KOPT-K1 (cell line): ENCODE measurements around the gene TMED8.

ENCODE experiments used
- H3K27ac ChIP-seq: fragments of 200-600 bp; sonication (generic); 2 replicates; pipeline ENCODE4 v1.5.1; 2016; ENCODE audit warnings: antibody characterized with exemption, mild to moderate bottlenecking, low read depth, low read length; ENCODE audit not compliant: poor library complexity, severe bottlenecking
- H3K36me3 ChIP-seq: fragments of 200-600 bp; sonication (generic); 2 replicates; pipeline ENCODE4 v1.5.1; 2017; ENCODE audit warnings: antibody characterized with exemption, mild to moderate bottlenecking, low read length, moderate library complexity; ENCODE audit not compliant: insufficient read depth
- H3K9me3 ChIP-seq: fragments of 200-600 bp; sonication (generic); 2 replicates; pipeline ENCODE4 v1.5.1; 2017; ENCODE audit warnings: antibody characterized with exemption, low read length, mild to moderate bottlenecking; ENCODE audit not compliant: insufficient read depth, poor library complexity, severe bottlenecking

Gene TMED8

GRCh38 chr14:77378701-77379100 lies 1.8 kb upstream of the TMED8 start:
- no peak overlapping the region for H3K27ac ChIP-seq
- no peaks in the 10 kb centered on the region for H3K36me3 ChIP-seq
- no peaks in the 10 kb centered on the region for H3K9me3 ChIP-seq

GRCh38 chr14:77377502-77377844 lies 579 bp upstream of the TMED8 start:
- Histone ChIP-seq H3K9me3 (no peaks in the 10 kb centered on the region), H3K27ac (peak overlapping the region; percentile 76), H3K36me3 (no peaks in the 10 kb centered on the region)

DNA sequence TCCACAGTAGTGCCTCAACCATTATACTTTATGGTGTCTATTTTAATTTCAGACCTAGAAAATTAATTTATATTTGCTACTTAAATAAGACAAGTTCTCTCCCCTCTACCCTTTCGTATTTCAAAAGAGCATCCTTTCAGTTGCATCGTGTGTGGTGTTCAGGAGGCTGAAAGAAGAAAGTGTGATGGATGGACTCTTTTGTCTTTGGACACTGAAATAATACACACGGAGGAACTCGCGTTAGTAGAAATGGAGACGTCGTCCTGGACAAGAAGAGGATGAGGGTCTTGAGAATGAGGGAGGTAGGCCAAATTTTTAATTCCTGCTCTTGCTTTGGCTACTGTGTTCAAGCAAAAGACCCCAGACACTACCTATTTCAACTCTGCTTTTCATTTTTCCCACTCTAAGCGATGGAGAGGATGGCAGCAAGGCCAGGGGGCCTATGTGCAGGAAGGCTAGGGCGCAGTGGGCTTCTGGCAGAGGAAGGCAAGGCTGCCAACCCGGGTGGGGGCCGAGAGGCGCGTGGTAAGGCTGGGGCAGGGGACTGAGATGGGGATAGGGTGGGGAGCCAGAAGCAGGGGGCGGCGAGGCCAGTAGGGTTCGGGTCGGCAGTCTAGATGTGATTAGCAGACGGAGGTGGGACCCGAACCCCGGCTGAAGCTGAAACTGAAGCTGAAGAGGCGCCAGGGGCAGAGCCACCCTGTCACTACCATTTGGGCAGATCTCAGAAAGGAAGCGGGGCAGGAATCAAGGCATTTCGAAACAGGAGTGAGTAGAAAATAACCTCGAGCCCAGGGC lies 722 bp downstream of the TMED8 start:
- Histone ChIP-seq H3K27ac (peak overlapping the region; percentile 76), H3K9me3 (no peaks in the 10 kb centered on the region)

GRCh38 chr14:77375164-77375950 lies 1.5 kb downstream of the TMED8 start:
- Histone ChIP-seq H3K27ac (peak overlapping the region; percentile 76), H3K9me3 (no peaks in the 10 kb centered on the region), H3K36me3 (no peaks in the 10 kb centered on the region)

More for the DNA sequence above, 722 bp downstream of the TMED8 start:
- no peaks in the 10 kb centered on the region for H3K36me3 ChIP-seq

DNA sequence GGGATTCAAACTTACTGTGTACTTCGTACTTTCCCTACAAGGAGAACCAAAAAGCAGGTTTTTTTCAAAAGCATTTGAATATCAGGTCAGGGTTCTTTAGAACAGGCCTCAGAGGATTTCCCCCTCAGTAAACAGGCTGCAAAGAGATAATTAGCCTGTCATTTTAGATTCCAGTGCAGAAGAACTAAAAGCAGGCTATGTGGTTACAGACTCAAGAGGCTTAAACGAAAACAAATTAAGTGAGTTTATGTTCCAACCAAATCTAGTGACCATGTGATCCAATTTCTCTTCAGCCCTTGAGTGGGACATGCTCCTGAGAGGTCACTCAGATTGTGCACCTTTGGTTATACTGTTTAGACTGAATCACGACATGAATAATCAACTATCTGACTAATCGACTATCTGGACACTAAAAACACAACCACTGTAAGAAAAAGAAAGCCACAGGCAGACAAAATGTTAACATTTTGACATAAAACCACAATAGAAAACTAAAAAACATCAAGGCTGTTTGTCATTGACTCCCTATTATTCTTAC lies 4.5 kb downstream of the TMED8 start:
- no peak overlapping the region for H3K27ac ChIP-seq

GRCh38 chr14:77369285-77369684 lies 7.6 kb downstream of the TMED8 start:
- H3K36me3 ChIP-seq: no peaks in the 10 kb centered on the region
- peak overlapping the region; percentile 15 for H3K27ac ChIP-seq
- no peaks in the 10 kb centered on the region for H3K9me3 ChIP-seq

More for the DNA sequence above, 4.5 kb downstream of the TMED8 start:
- Histone ChIP-seq H3K9me3 (no peaks in the 10 kb centered on the region), H3K36me3 (no peaks in the 10 kb centered on the region)

DNA sequence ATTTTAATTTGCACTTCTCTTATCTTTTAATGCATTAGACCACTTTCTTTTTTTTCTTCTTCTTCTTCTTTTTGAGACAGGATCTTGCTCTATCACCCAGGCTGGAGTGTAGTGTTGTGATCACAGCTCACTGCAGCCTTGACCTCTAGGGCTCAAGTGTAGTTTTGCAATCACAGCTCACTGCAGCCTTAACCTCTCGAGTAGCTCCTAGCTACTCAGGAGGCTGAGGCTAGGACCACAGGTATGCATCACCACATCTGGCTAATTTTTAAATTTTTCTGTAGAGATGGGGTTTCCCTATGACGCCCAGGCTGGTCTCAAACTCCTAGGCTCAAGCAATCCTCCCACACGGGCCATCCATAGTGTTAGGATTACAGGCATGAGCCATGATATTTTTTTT lies 12.7 kb downstream of the TMED8 start:
- H3K9me3 ChIP-seq: no peaks in the 10 kb centered on the region
- no peaks in the 10 kb centered on the region for H3K36me3 ChIP-seq
- no peak overlapping the region for H3K27ac ChIP-seq

- Histone ChIP-seq H3K9me3 (no peaks in the 10 kb centered on the region), H3K27ac (no peak overlapping the region)
Observed at GRCh38 chr14:77359626-77360025, 17.3 kb downstream of the TMED8 start.

DNA sequence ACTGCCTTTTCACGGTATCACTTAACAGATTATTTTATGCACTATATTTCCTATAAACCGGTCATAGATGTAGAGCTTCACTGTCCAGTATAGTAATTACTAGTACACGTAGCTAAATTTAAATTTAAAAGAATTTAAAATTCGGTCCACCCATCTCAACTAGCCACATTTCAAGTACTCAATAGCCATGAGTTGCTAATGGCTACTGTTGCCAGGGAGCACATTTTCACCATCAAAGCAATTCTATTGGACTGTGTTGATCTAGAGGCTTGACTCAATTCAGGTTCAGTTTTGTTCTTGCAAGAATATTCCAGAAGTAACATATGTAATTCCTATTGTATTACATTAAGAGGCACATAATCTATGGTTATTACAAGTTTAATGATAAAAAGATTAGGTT lies 20.0 kb downstream of the TMED8 start:
- Histone ChIP-seq H3K9me3 (no peaks in the 10 kb centered on the region), H3K27ac (no peak overlapping the region), H3K36me3 (no peaks in the 10 kb centered on the region)

More at GRCh38 chr14:77359626-77360025, 17.3 kb downstream of the TMED8 start:
- no peaks in the 10 kb centered on the region for H3K36me3 ChIP-seq

DNA sequence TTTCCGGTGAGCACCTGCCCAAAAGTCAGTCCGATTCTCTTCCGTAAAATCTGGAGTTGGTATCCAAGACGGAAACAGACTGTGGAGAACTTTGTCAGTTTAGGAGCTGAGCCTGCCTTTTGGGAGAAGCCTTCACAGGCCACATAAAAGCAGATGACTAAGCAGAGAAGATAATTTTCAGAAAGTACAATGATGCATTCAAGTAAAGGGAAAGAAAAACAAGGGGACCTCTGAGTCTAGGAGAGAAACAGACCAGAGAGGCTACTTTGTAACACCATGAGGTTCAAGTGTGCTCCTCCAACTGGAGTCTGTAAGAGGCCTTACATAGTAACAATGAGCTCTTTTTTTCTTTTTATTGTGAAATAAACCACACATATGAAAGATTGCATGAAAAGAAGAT lies 21.1 kb downstream of the TMED8 start:
- no peaks in the 10 kb centered on the region for H3K9me3 ChIP-seq

DNA sequence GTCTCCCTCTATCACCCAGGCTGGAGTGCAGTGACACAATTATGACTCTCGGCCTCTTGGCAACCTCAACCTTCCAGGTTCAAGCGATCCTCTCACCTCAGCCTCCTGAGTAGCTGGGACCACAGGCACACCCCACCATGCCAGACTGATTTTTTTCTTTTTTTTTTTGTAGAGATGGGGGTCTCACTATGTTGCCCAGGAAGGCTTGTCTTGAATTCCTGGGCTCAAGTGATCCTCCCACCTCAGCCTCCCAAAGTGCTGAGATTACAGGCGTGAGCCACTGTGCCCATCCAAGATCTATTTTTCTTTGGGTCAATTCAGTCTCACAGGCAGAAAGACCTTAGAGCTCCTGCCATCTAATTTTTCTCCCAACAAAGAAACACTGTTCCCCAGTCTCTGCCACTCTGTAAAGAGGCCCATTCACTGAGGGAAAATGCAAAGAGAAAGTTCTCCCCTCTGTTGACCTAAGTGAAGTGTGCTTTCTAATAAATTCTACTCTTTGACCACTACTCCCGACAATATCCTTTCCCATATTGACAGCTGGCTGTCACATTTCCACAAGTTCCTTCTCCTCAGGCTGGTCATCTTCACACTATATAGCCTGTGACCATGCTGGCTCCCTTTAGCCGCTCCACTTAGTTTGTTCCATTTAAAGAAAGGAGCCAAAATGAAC lies 23.3 kb downstream of the TMED8 start:
- Histone ChIP-seq H3K9me3 (no peaks in the 10 kb centered on the region), H3K36me3 (peaks cover 24% of the 10 kb centered on the region; the same call in 1 of the 2 replicates), H3K27ac (no peak overlapping the region)

More for the DNA sequence above, 21.1 kb downstream of the TMED8 start:
- H3K36me3 ChIP-seq: peaks cover 3% of the 10 kb centered on the region; the same call in 1 of the 2 replicates
- H3K27ac ChIP-seq: no peak overlapping the region

GRCh38 chr14:77347751-77348150 lies 29.1 kb downstream of the TMED8 start:
- H3K27ac ChIP-seq: no peak overlapping the region
- H3K36me3 ChIP-seq: peaks cover 63% of the 10 kb centered on the region
- no peaks in the 10 kb centered on the region for H3K9me3 ChIP-seq

- H3K9me3 ChIP-seq: no peaks in the 10 kb centered on the region
- peaks cover 75% of the 10 kb centered on the region for H3K36me3 ChIP-seq
- no peak overlapping the region for H3K27ac ChIP-seq
Observed at GRCh38 chr14:77346495-77346894, 30.4 kb downstream of the TMED8 start.

DNA sequence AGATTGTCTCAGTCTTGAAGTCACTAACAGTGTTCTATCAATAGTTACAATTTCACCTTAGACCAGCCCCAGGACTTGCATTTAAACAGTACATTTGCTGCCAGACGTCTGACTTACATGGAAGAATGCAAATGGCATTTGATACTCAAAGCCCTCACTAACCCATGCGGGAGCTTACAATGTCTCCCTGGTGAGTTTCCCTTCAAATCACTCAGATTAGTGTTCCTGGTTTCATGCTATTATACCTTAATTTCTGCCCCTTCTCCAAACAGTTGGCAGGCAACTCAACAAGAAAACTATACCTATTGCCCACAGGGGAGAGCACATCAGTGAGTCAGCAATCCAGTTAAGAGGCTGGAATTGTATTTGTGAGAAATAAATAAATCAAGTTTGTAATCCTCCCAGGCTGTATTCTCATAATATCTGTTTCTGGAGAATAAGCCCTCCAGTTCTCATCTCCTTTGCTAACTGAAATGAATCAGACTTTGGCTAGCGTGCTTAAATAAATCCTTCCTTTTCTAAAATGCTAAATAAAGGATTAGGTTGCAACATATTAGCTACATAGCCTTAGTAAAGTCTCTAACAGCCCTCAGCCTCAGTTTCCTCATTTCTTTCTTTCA lies 32.4 kb downstream of the TMED8 start:
- peaks cover 80% of the 10 kb centered on the region for H3K36me3 ChIP-seq
- no peak overlapping the region for H3K27ac ChIP-seq
- no peaks in the 10 kb centered on the region for H3K9me3 ChIP-seq
